Right renal pelvis (tissue), 4 donors: ENCODE data around the gene FAM210B. TPM values are rescaled to one million over a fixed set of nuclear protein-coding genes. Genes with fewer than 3 reads are reported as not detected.
"Not testable (repeated sequence)": the region's sequence is repeated elsewhere in the genome, so short reads cannot be mapped to it uniquely, and the experiment has no call there.

ENCODE experiments used
- DNase-seq, 4 donors: peaks; one replicate each; pipeline ENCODE4 v3.0.0-alpha.2; 2013; ENCODE audit warnings: low read depth in 4 of 4, low spot score in 3 of 4, missing footprints in 1 of 4
- polyA plus RNA-seq, 4 donors: library from polyadenylated mRNA; unstranded; fragments of 120-200 nt; gene quantifications; one replicate each; pipeline ENCODE4 v1.2.1, GENCODE V29; 2013; ENCODE audit not compliant: insufficient read length in 4 of 4

Gene FAM210B
- polyA plus RNA-seq, 4 donors, result 40.3 to 48.2 (median 44.6) TPM

- no peak for DNase-seq
Measured at GRCh38 chr20:56391596-56392131, 32.9 kb downstream of the FAM210B start.

GRCh38 chr20:56392132-56392880 is 33.5 kb downstream of the FAM210B start, which contains the start of the genes AURKA and CSTF1:
TSS of gene AURKA (minus strand) at chr20:56392215. CDS start at chr20:56388197, 4,018 bp downstream.
TSS of gene CSTF1 (plus strand) at chr20:56392645. CDS start at chr20:56395553, 2,908 bp downstream.
- peak; percentile 96 to 98 (median 98) for DNase-seq

GRCh38 chr20:56392881-56393482 is 34.2 kb downstream of the FAM210B start:
- no peak for DNase-seq

- no peak for DNase-seq
Measured at GRCh38 chr20:56393653-56394052, 34.9 kb downstream of the FAM210B start.

GRCh38 chr20:56395166-56395565 is 36.4 kb downstream of the FAM210B start:
- DNase-seq, result no peak

GRCh38 chr20:56400001-56400640 is 41.3 kb downstream of the FAM210B start:
- peak in 2 of 4 donors; percentile 44 to 48 for DNase-seq

- DNase-seq, result no peak
Measured at GRCh38 chr20:56403465-56403864, 44.7 kb downstream of the FAM210B start.

GRCh38 chr20:56405356-56405755 is 46.6 kb downstream of the FAM210B start:
- DNase-seq, result not testable (repeated sequence)

GRCh38 chr20:56406910-56407309 is 48.1 kb downstream of the FAM210B start:
- DNase-seq, result no peak

- DNase-seq, result no peak
Measured at GRCh38 chr20:56409521-56409920, 50.7 kb downstream of the FAM210B start.

- DNase-seq, result peak in 1 of 4 donors; percentile 40
Measured at GRCh38 chr20:56409956-56410355, 51.2 kb downstream of the FAM210B start.

- not testable (repeated sequence) for DNase-seq
Measured at GRCh38 chr20:56411287-56411686, 52.5 kb downstream of the FAM210B start.

GRCh38 chr20:56411759-56412472 is 53.1 kb downstream of the FAM210B start, which contains the start of gene CASS4:
TSS of gene CASS4 (plus strand) at chr20:56412260. CDS start at chr20:56412459, 199 bp downstream.
- peak in 1 of 4 donors; percentile 47 for DNase-seq

- DNase-seq, result no peak
Measured at GRCh38 chr20:56412473-56412790, 53.7 kb downstream of the FAM210B start.

- no peak for DNase-seq
Measured at GRCh38 chr20:56412949-56413348, 54.2 kb downstream of the FAM210B start.

GRCh38 chr20:56414842-56415765 is 56.3 kb downstream of the FAM210B start:
- no peak for DNase-seq

- DNase-seq, result no peak
Measured at GRCh38 chr20:56417402-56417801, 58.6 kb downstream of the FAM210B start.

- DNase-seq, result no peak
Measured at GRCh38 chr20:56417911-56418310, 59.1 kb downstream of the FAM210B start.
